GM18517 (cell line): ENCODE data around the gene BIRC6.
"Not testable (repeated sequence)": the region's sequence is repeated elsewhere in the genome, so short reads cannot be mapped to it uniquely, and the experiment has no call there.

Experiments used
- ATAC-seq: cut with Tn5 transposase; IDR thresholded peaks from one replicate; pipeline ENCODE4 v1.9.1; 2021; ENCODE audit warnings: mild to moderate bottlenecking, moderate library complexity; ENCODE audit not compliant: unreplicated experiment

Gene BIRC6

DNA sequence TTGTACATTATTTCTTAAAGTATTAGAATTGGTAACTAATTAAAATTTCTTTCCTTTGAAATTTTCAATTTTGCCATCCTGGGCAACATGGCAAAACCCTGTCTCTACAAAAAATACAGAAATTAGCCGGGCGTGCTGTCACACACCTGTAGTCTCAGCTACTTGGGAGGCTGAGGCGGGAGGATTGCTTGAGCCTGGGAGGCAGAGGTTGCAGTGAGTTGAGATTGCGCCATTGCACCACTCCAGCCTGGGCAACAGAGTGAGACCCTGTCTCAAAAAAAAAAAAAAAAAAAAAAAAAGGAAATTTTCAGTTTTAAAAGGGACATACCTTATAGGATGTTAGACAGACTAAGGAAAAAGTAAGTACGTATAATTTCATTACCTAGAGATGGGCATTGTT lies 14.1 kb downstream of the BIRC6 start:
- ATAC-seq: not testable (repeated sequence)

GRCh38 chr2:32372519-32373182 lies 15.8 kb downstream of the BIRC6 start:
- ATAC-seq: no peak

DNA sequence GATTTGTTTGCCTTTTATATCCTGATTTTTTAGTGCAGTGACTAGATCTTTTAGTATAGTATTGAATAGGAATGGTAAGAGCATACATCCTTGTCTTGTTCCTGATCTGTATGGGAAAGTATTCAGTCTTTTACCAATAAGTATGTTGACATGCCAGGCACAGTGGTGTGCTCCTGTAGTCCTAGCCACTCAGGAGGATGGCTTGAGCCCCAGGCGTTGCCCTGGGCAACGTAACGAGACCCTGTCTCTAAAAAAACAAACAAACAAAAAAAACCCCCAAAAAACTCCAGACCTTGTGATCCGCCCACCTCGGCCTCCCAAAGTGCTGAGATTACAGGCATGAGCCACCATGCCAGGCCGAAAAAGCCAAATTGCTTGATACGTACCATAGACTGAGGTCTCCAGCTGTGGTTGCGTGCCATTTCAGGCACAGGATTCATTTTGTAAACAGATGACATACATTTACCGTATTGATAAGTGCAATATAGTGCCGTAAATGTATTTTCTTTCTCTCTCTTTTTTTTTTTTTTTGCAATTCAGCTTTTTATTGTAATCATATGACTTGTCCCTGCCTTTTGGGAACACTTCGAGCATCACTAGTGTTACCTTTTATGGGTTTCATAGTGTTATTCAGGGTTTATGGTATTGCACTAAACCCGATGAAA lies 18.5 kb downstream of the BIRC6 start:
- no peak for ATAC-seq

- ATAC-seq: no peak
These were observed 19.9 kb downstream of the BIRC6 start for GRCh38 chr2:32376756-32377155.

DNA sequence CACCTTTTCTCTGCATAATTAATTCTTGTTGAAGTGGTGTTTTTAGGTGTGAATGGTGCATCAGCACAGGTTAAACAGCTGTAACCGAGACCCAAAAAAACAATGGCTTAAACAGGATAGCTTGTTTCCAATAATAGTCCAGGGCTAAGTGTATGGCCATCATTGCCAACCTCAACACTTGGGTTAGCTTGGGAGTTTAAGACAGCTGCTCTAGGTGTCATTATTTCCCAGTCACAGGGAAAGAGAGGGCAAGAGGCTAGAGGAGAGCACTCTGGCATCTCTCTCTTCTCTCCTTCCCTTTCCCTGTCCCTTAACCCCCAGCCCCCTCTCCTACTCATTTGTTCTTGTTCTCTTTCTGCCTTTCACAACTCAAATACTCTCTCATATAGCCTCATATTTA lies 21.1 kb downstream of the BIRC6 start:
- no peak for ATAC-seq

GRCh38 chr2:32379352-32379751 lies 22.5 kb downstream of the BIRC6 start:
- no peak for ATAC-seq

DNA sequence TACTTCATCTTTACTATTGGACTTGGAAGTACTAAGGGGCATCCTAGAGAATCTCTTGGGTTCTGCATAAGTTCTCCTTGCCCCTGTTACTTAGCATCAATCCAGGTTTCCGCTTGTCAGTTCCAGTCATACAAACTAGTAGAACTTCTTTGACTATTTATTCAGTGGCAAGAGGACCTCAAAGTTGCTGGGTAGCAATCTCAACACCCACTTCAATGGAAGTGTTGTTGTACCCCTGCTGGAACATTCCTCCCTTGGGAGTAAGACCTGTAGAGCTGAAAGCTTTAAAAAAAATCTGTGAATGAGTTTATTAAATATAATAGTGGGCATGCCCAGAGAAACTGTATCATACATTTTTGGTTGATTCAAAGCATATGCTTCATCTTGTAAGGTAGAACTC lies 27.0 kb downstream of the BIRC6 start:
- ATAC-seq: no peak

DNA sequence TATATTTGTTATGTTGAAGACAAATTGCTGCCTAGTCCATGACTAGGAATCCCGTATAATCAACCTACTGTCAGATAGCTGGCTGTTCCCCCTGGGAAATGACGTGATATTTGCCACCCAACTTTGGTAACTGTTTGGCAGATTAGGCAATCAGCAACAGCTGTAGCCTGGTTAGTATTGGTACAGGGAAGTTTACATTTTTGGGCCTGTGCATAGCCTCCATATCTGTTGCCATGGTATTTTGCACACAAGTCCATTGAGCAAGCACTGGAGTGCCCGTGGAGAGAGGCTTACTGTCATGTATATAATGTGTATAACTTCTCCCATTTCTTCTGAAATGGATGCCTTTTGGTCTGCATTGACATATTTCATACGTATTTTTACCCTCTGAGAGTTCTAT lies 27.7 kb downstream of the BIRC6 start:
- no peak for ATAC-seq

- no peak for ATAC-seq
These were observed 29.9 kb downstream of the BIRC6 start for GRCh38 chr2:32386739-32387138.

- no peak for ATAC-seq
These were observed 42.4 kb downstream of the BIRC6 start for GRCh38 chr2:32399221-32399620.

DNA sequence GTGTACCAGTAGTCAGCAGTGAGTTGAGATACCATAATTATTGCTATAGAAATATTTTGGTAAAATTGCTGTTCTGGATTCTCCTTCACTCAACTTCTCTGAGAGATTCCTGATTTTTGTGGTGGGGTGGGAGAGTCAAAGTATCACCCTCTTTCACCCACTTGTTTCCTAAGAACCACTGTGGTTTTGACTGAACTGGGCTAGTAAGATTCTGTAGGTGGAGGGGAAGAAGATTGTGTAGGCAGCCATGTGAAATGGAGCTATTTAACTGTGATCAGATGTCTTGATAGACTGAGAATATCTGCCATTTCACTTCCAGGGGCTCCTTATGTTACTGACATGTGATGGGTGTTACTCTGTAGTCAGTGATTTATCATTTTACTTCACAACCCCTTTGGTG lies 45.3 kb downstream of the BIRC6 start:
- ATAC-seq: no peak

GRCh38 chr2:32403782-32404181 lies 47.0 kb downstream of the BIRC6 start:
- ATAC-seq: no peak

DNA sequence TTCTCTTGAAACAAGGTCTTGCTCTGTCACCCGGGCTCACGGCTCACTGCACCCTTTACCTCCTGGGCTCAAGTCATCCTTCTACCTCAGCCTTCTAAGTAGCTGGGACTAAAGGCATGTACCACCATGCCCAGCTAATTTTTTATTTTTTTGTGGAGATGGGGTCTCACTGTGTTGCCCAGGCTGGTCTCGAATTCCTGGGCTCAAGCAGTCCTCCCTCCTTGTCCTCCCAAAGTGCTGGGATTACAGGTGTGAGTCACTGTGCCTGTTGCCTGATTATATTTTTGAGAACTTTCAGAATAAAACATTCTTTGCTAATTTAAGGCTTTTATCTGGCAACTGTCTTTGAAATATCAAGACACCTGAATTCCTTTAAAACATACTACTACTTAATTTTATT lies 47.9 kb downstream of the BIRC6 start:
- no peak for ATAC-seq

GRCh38 chr2:32416519-32416918 lies 59.7 kb downstream of the BIRC6 start:
- no peak for ATAC-seq

GRCh38 chr2:32417659-32418058 lies 60.8 kb downstream of the BIRC6 start:
- ATAC-seq: no peak

GRCh38 chr2:32418778-32419177 lies 62.0 kb downstream of the BIRC6 start:
- no peak for ATAC-seq

- no peak for ATAC-seq
These were observed 65.3 kb downstream of the BIRC6 start for GRCh38 chr2:32422133-32422532.

DNA sequence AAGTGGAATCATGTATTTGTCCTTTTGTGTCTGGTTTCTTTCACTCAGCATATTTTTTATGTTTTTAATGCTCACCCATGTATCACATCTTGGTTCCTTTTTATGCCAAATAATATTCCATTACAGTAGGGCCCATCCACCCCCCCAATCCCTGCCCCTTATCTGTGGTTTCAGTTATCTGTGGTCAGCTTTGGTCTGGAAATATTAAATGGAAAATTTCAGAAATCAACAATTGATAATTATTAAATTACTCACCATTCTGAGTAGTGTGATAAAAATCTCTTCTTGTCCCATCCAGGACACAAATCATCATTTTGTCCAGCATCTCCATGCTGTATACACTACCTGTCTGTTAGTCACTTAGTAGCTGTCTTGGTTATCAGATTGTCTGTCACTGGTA lies 66.7 kb downstream of the BIRC6 start:
- no peak for ATAC-seq

- no peak for ATAC-seq
These were observed 67.9 kb downstream of the BIRC6 start for GRCh38 chr2:32424739-32425138.

DNA sequence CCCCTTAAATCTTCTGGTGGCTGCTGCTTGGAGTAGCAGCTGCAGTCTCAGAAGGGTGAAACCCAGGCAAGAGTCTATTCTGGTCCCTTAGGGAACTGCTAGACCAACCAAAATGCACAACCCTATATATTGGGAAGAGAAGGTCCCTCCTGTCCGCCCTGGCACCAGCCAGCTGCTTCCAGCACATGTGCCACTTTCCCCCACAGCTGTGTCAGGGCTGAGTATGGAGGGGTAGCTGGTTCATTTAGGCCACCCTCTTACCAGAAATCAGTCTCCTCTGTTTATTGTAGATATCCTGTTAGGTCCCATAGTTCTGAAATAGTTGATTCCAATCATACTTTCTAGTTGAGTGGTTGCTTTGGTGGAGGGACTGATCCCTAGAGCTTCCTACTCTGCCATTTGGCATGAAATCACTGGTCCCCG lies 68.9 kb downstream of the BIRC6 start:
- ATAC-seq: no peak

GRCh38 chr2:32427672-32428610 lies 71.1 kb downstream of the BIRC6 start:
- ATAC-seq: no peak

DNA sequence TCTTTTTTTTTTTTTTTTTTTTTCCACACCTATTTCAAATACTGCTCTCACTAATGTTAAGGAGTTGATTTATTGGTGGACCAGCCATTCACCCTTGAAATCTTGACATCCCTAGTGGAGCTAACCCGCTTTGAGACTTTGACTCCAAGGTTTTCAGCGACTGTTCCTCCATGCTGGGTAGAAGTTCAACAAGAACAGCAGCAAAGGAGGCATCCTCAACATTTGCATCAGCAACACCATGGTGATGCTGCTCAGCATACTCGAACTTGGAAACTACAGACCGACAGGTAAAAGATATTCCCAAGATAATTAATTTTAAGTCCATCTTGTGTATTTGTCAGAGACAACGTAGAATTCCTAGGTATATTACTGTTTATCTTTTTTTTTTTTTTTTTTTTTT lies 74.0 kb downstream of the BIRC6 start:
- ATAC-seq: no peak
